ENCODE measurements around the gene ZDHHC1. TPM values are rescaled to one million over a fixed set of nuclear protein-coding genes. Genes with fewer than 3 reads are reported as not detected.

ZDHHC1 gene
- total and polyA plus RNA-seq, 2 of the 13 experiments (the other 11 are each of a cell fraction or from before 2014, with no cell fraction given), result 0.51 to 1.1 TPM

- no peak for TF ChIP-seq ZFP90 (CRISPR knock-in tag; IDR thresholded peaks at IDR 0.05; ENCODE audit: borderline replicate concordance)
- no peak for TF ChIP-seq DNMT1 (CRISPR knock-in tag; IDR thresholded peaks at IDR 0.05)
- TF ChIP-seq ARNT2 (CRISPR knock-in tag; IDR thresholded peaks at IDR 0.05; ENCODE audit: low read depth), result no peak
- TF ChIP-seq SMAD9 (CRISPR knock-in tag; IDR thresholded peaks at IDR 0.05), result no peak
- no peak for TF ChIP-seq ZNF20 (CRISPR knock-in tag; IDR thresholded peaks at IDR 0.05)
- TF ChIP-seq ZGPAT (CRISPR knock-in tag; IDR thresholded peaks at IDR 0.05), result 0 out of 2 replicates have a peak, but pooled peaks have one; percentile 33
- TF ChIP-seq GABPB1 (CRISPR knock-in tag; IDR thresholded peaks at IDR 0.05), result no peak
- TF ChIP-seq NKX3-1 (CRISPR knock-in tag; IDR thresholded peaks at IDR 0.05), result 0 out of 2 replicates have a peak, but pooled peaks have one; percentile 33
- TF ChIP-seq ZNF12 (CRISPR knock-in tag; IDR thresholded peaks at IDR 0.05), result peak; percentile 78; the same call in 1 of the 2 replicates
- peak; percentile 89 for TF ChIP-seq SAP130 (CRISPR knock-in tag; IDR thresholded peaks at IDR 0.05; ENCODE audit: low read depth)
- TF ChIP-seq KDM3A (CRISPR knock-in tag; IDR thresholded peaks at IDR 0.05; ENCODE audit: low read depth), result 0 out of 2 replicates have a peak, but pooled peaks have one; percentile 32
- 0 out of 2 replicates have a peak, but pooled peaks have one; percentile 14 for TF ChIP-seq NFKB2 (CRISPR knock-in tag; IDR thresholded peaks at IDR 0.05; ENCODE audit: borderline replicate concordance)
- TF ChIP-seq NCOR1 (IDR thresholded peaks at IDR 0.05; ENCODE audit: borderline replicate concordance, low read length), result 0 out of 2 replicates have a peak, but pooled peaks have one; percentile 23
- peak; percentile 33; the same call in 1 of the 2 replicates for TF ChIP-seq ZNF687 (CRISPR knock-in tag; IDR thresholded peaks at IDR 0.05)
- peak; percentile 80 for TF ChIP-seq RFX1 (IDR thresholded peaks at IDR 0.05)
- 0 out of 2 replicates have a peak, but pooled peaks have one; percentile 22 for TF ChIP-seq MEIS2 (CRISPR knock-in tag; IDR thresholded peaks at IDR 0.05)
- TF ChIP-seq ZNF281 (CRISPR knock-in tag; IDR thresholded peaks at IDR 0.05; ENCODE audit: borderline replicate concordance), result peak; percentile 53; the same call in 1 of the 2 replicates
- peak; percentile 24; the same call in 1 of the 2 replicates for TF ChIP-seq SP5 (CRISPR knock-in tag; IDR thresholded peaks at IDR 0.05; ENCODE audit: borderline replicate concordance, low read depth)
- peak; percentile 22; the same call in 1 of the 2 replicates for TF ChIP-seq ZFX (CRISPR knock-in tag; IDR thresholded peaks at IDR 0.05; ENCODE audit: low read depth)
- TF ChIP-seq AHR (CRISPR knock-in tag; IDR thresholded peaks at IDR 0.05), result 0 out of 2 replicates have a peak, but pooled peaks have one; percentile 17
Measured at GRCh38 chr16:67396159-67397035, 19.9 kb downstream of the ZDHHC1 start (continued).

All from HepG2 (cell line).